Measurements from ENCODE around the gene PLCB2. TPM values are rescaled to one million over a fixed set of nuclear protein-coding genes. Genes with fewer than 3 reads are reported as not detected.
A peak's percentile ranks its signal among the peaks of the same experiment; 100 is the strongest.

PLCB2 gene
- total RNA-seq, 1 experiment from 2014 or later = 0.92 TPM

DNA sequence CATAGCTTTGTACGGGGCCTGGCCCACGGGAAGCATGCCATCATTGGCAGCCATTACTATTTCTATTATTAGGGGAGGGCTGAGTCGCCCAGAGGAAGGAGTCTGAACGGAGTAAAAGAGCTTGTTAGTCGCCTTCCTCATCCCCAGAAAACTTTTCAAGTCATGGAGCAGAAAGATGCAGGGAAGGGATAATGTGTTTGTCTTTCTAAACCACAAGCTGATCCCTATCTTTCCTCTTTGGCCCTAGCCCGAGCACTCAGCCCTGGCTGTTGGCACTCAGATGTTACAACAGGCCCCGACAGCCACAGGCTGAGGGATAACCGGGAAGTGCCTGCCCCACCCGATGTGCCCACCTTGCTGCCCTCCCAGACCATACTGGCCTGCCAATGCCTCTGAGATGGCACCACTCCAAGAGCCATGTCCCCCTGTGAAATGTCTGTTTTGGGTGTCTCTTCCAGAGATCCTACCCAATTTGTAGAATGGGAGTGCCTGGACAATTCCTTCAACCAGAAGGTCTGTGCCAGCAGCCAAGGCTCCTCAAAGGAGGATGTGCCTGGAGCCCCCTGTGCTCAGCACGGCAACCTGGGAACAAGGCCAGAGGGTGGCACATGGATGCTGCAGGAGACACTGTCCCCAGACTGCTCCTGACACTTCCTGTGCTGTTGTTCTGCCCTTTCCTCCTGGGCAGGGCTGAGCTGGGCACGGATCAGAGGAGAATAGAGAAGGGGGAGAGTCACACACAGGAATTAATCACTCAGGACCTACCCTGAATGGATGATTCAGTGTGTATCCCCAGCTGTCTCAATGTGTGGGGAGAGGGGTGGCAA, 58.0 kb downstream of the PLCB2 start:
- CTCF ChIA-PET = no interaction called here
- Histone ChIP-seq H3K36me3 (ENCODE audit: low read depth) (no peaks in the 10 kb centered on the region), H3K27me3 (ENCODE audit: insufficient read depth, low read depth) (no peaks in the 10 kb centered on the region), H3K4me1 (replicated peaks; ENCODE audit: insufficient read depth) (peaks cover 37% of the 10 kb centered on the region), H3K9me2 (ENCODE audit: insufficient read depth) (no peaks in the 10 kb centered on the region), H3K9me3 (ENCODE audit: insufficient read depth, low read depth) (no peaks in the 10 kb centered on the region), H3K79me2 (ENCODE audit: low read depth) (no peaks in the 10 kb centered on the region), H3F3A (ENCODE audit: insufficient read depth, low read depth) (peaks cover 32% of the 10 kb centered on the region), H3K4me2 (peak overlapping the region; percentile 32), H2AFZ (no peak overlapping the region), H3K27ac (no peak overlapping the region), H4K20me1 (ENCODE audit: insufficient read depth) (no peaks in the 10 kb centered on the region), H3K4me3 (no peak overlapping the region)
- BruUV-seq (replicated peaks) = no TSS peak
- intact Hi-C loops (cut with micrococcal nuclease; ENCODE audit: unreplicated experiment) = loop anchor here (10.0 kb wide), 1 partner anchor 145 kb away; the partner anchor contains the start of gene BMF
- no peak for TF ChIP-seq EZH2 (IDR thresholded peaks at IDR 0.05; ENCODE audit: low read depth)
- TF ChIP-seq, protein P1, sequence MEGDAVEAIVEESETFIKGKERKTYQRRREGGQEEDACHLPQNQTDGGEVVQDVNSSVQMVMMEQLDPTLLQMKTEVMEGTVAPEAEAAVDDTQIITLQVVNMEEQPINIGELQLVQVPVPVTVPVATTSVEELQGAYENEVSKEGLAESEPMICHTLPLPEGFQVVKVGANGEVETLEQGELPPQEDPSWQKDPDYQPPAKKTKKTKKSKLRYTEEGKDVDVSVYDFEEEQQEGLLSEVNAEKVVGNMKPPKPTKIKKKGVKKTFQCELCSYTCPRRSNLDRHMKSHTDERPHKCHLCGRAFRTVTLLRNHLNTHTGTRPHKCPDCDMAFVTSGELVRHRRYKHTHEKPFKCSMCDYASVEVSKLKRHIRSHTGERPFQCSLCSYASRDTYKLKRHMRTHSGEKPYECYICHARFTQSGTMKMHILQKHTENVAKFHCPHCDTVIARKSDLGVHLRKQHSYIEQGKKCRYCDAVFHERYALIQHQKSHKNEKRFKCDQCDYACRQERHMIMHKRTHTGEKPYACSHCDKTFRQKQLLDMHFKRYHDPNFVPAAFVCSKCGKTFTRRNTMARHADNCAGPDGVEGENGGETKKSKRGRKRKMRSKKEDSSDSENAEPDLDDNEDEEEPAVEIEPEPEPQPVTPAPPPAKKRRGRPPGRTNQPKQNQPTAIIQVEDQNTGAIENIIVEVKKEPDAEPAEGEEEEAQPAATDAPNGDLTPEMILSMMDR (conservative IDR thresholded peaks at IDR 0.05) = no peak
- POLR2A ChIA-PET (ENCODE audit: unreplicated experiment) = no interaction called here
- peak; percentile 49 to 67 for DNase-seq

DNA sequence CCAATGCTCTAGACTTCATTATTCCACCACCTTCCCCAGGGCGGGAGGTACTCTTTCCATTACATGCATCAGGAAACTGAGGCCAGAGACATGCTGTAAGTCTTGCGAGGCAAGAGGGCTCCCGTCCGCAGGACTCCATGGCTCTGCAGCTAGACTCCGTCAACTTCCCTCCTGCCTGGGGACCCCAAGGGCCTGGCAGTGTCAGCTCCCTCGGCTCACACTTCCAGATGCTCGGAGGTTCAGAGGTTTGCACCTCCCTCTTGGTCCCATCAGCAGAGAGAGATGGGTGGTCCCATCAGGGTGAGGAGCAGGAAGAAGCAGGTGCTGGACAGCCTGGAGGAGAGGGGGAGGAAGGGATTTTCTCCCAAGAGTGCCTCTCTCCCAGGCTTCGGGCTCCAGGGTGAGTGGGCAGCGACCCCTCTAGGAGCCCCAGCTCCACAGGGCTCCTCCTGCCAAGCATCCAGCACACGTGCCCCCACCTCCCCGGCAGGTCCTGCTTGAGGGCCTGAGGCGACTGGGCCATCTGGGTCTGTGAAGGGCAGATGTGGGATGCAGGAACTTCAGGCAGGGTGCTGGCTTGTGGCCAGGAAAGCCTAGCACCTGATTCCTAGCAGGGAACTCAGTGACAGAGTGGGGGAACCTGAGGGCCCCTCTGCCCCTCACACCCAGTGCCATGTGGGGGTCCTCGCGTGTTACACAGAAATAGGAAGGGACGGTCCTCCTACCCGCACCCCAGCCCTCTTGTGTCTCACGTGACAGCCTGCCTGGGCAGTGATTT, 59.5 kb downstream of the PLCB2 start:
- no TSS peak for BruUV-seq (replicated peaks)
- H3K79me2 ChIP-seq (ENCODE audit: low read depth) = no peaks in the 10 kb centered on the region
- POLR2A ChIA-PET (ENCODE audit: unreplicated experiment) = no interaction called here

DNA sequence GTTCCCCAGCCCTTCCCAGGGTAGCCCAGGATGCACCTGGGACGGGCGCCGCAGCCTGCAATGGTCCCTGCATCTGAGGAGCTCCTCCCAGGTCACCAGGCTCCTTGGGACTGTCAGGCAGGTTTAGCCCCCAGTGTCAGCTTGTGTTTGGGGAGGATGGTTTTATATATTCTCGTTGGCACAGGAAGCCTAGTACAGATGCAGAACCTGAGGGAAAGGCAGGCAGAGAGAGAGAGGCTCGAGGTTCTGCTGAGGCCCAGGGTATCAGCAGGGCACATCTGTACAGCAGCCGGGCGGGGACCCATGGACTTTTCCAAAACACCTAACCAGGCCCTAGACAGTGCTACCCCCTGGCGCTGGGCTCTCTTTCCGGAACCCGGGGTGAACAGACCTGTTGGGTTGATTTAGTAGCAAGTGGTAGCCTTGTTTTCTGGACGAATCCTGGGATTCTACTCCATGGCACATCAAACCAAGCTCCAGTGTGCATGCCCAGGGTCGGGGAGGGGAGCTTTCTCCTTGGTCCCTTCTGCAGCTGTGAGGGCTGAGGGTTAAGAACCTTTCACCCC, 60.2 kb downstream of the PLCB2 start:
- Histone ChIP-seq H2AFZ (no peak overlapping the region), H4K20me1 (ENCODE audit: insufficient read depth) (no peaks in the 10 kb centered on the region), H3K4me1 (replicated peaks; ENCODE audit: insufficient read depth) (peaks cover 37% of the 10 kb centered on the region), H3K4me3 (no peak overlapping the region), H3K27ac (no peak overlapping the region), H3K27me3 (ENCODE audit: insufficient read depth, low read depth) (no peaks in the 10 kb centered on the region), H3K9me2 (ENCODE audit: insufficient read depth) (no peaks in the 10 kb centered on the region), H3K4me2 (no peak overlapping the region), H3K79me2 (ENCODE audit: low read depth) (no peaks in the 10 kb centered on the region), H3F3A (ENCODE audit: insufficient read depth, low read depth) (peaks cover 36% of the 10 kb centered on the region), H3K36me3 (ENCODE audit: low read depth) (no peaks in the 10 kb centered on the region), H3K9me3 (ENCODE audit: insufficient read depth, low read depth) (no peaks in the 10 kb centered on the region)
- CTCF ChIA-PET = no interaction called here
- TF ChIP-seq, protein P1 (conservative IDR thresholded peaks at IDR 0.05) = no peak
- no peak for TF ChIP-seq EZH2 (IDR thresholded peaks at IDR 0.05; ENCODE audit: low read depth)
- DNase-seq = no peak
- no TSS peak for BruUV-seq (replicated peaks)
- intact Hi-C loops (cut with micrococcal nuclease; ENCODE audit: unreplicated experiment) = no loop called here
- POLR2A ChIA-PET (ENCODE audit: unreplicated experiment) = no interaction called here

More for the DNA sequence above, 59.5 kb downstream of the PLCB2 start:
- Histone ChIP-seq H3K4me3 (no peak overlapping the region), H3K4me2 (no peak overlapping the region), H3K36me3 (ENCODE audit: low read depth) (no peaks in the 10 kb centered on the region), H3K27me3 (ENCODE audit: insufficient read depth, low read depth) (no peaks in the 10 kb centered on the region), H3K27ac (no peak overlapping the region), H3F3A (ENCODE audit: insufficient read depth, low read depth) (peaks cover 36% of the 10 kb centered on the region), H3K9me3 (ENCODE audit: insufficient read depth, low read depth) (no peaks in the 10 kb centered on the region), H2AFZ (no peak overlapping the region), H3K9me2 (ENCODE audit: insufficient read depth) (no peaks in the 10 kb centered on the region), H4K20me1 (ENCODE audit: insufficient read depth) (no peaks in the 10 kb centered on the region), H3K4me1 (replicated peaks; ENCODE audit: insufficient read depth) (peaks cover 37% of the 10 kb centered on the region)
- TF ChIP-seq EZH2 (IDR thresholded peaks at IDR 0.05; ENCODE audit: low read depth) = no peak
- TF ChIP-seq, protein P1 (conservative IDR thresholded peaks at IDR 0.05) = no peak
- DNase-seq = no peak
- intact Hi-C loops (cut with micrococcal nuclease; ENCODE audit: unreplicated experiment) = no loop called here
- CTCF ChIA-PET = no interaction called here
